CD4-positive, alpha-beta memory T cell (primary cell): ENCODE results near the gene NME8. TPM values are rescaled to one million over a fixed set of nuclear protein-coding genes. Genes with fewer than 3 reads are reported as not detected.

Experiments used
- polyA plus RNA-seq, 2 donors: library from polyadenylated mRNA; unstranded; fragments of 300-500 nt; fragmentation: Illumina TruSeq; gene quantifications; one replicate each; pipeline ENCODE4 v1.2.3, GENCODE V29; 2021
- total RNA-seq, 2 experiments: library from RNA; stranded (reverse); gene quantifications; one replicate each; pipeline ENCODE4 v1.2.3, GENCODE V29; 2021

The NME8 gene
- total and polyA plus RNA-seq, 4 experiments from 2014 or later, result not detected

Other genes starting within 250 kb of the NME8 start
- gene GPR141, start 164.8 kb upstream of the NME8 start, total RNA-seq, result not detected
- not detected for gene GPR141, start 164.8 kb upstream of the NME8 start, polyA plus RNA-seq
- gene SFRP4, start 68.2 kb downstream of the NME8 start, total RNA-seq, result not detected
- not detected for gene SFRP4, start 68.2 kb downstream of the NME8 start, polyA plus RNA-seq
- gene EPDR1, start 72.0 kb downstream of the NME8 start, total RNA-seq, result under 1 TPM; 0.19 to 0.41 TPM
- gene EPDR1, start 72.0 kb downstream of the NME8 start, polyA plus RNA-seq, result under 1 TPM; 0.32 to 0.37 TPM